Measurements from ENCODE around the gene RAE1. TPM values are rescaled to one million over a fixed set of nuclear protein-coding genes. Genes with fewer than 3 reads are reported as not detected.

Gene RAE1
- total RNA-seq, 6 experiments from 2014 or later: 25.1 to 31.4 (median 28.3) TPM

- Mint-ChIP-seq H3K9me3 (no peaks in the 10 kb centered on the region), H3K36me3 (ENCODE audit: low read depth) (no peaks in the 10 kb centered on the region), H3K4me3 (no peak overlapping the region), H3K27ac (no peak overlapping the region), H3K27me3 (ENCODE audit: insufficient read depth) (peaks cover 8% of the 10 kb centered on the region), H3K4me1 (ENCODE audit: low read depth) (no peaks in the 10 kb centered on the region)
- no peak for TF ChIP-seq CTCF (IDR thresholded peaks at IDR 0.05)
- no peak for DNase-seq
These were observed 59.4 kb downstream of the RAE1 start for GRCh38 chr20:57410398-57410920.

- Mint-ChIP-seq H3K4me1 (ENCODE audit: low read depth) (no peaks in the 10 kb centered on the region), H3K36me3 (ENCODE audit: low read depth) (no peaks in the 10 kb centered on the region), H3K4me3 (no peak overlapping the region), H3K27ac (no peak overlapping the region), H3K9me3 (no peaks in the 10 kb centered on the region), H3K27me3 (ENCODE audit: insufficient read depth) (peaks cover 11% of the 10 kb centered on the region)
- DNase-seq: no peak
- no peak for TF ChIP-seq CTCF (IDR thresholded peaks at IDR 0.05)
These were observed 59.9 kb downstream of the RAE1 start for GRCh38 chr20:57410924-57411323.

- Mint-ChIP-seq H3K4me3 (no peak overlapping the region), H3K4me1 (ENCODE audit: low read depth) (no peaks in the 10 kb centered on the region)
- TF ChIP-seq CTCF (IDR thresholded peaks at IDR 0.05): no peak
These were observed 60.6 kb downstream of the RAE1 start for GRCh38 chr20:57411406-57412283.

GRCh38 chr20:57412347-57413029 is 61.4 kb downstream of the RAE1 start:
- no peak overlapping the region for H3K4me3 Mint-ChIP-seq
- no peaks in the 10 kb centered on the region for H3K9me3 Mint-ChIP-seq
- no peaks in the 10 kb centered on the region for H3K36me3 Mint-ChIP-seq (ENCODE audit: low read depth)
- no peak for DNase-seq
- no peak for TF ChIP-seq CTCF (IDR thresholded peaks at IDR 0.05)
- H3K27me3 Mint-ChIP-seq (ENCODE audit: insufficient read depth): peaks cover 14% of the 10 kb centered on the region
- H3K4me1 Mint-ChIP-seq (ENCODE audit: low read depth): no peaks in the 10 kb centered on the region
- no peak overlapping the region for H3K27ac Mint-ChIP-seq

More at GRCh38 chr20:57411406-57412283, 60.6 kb downstream of the RAE1 start:
- Mint-ChIP-seq H3K27me3 (ENCODE audit: insufficient read depth) (peaks cover 12% of the 10 kb centered on the region), H3K9me3 (no peaks in the 10 kb centered on the region), H3K27ac (no peak overlapping the region), H3K36me3 (ENCODE audit: low read depth) (no peaks in the 10 kb centered on the region)
- no peak for DNase-seq

- Mint-ChIP-seq H3K27me3 (ENCODE audit: insufficient read depth) (peaks cover 26% of the 10 kb centered on the region), H3K36me3 (ENCODE audit: low read depth) (no peaks in the 10 kb centered on the region), H3K27ac (no peak overlapping the region), H3K4me3 (no peak overlapping the region), H3K9me3 (no peaks in the 10 kb centered on the region), H3K4me1 (ENCODE audit: low read depth) (no peaks in the 10 kb centered on the region)
- DNase-seq: no peak
- TF ChIP-seq CTCF (IDR thresholded peaks at IDR 0.05): no peak
These were observed 62.9 kb downstream of the RAE1 start for GRCh38 chr20:57413986-57414385.

Data from HFFc6 (cell line).